Caco-2 (cell line): ENCODE data around the gene PRKAA2. TPM values are rescaled to one million over a fixed set of nuclear protein-coding genes. Genes with fewer than 3 reads are reported as not detected.
A peak's percentile ranks its signal among the peaks of the same experiment; 100 is the strongest.

Experiments
- BruUV-seq: library from RNA; stranded (reverse); fragments of 400-500 nt; replicated peaks from 2 replicates; lab custom pipeline; 2021; lab: Mats Ljungman, UMichigan
- CTCF ChIA-PET: fragments of 300-600 bp; sonication (Branson Sonifier 250); formaldehyde crosslinking; loops from one replicate; lab custom pipeline; 2022; ENCODE audit warnings: antibody characterized with exemption; lab: Charles Lee
- POLR2A ChIA-PET: fragments of 300-600 bp; sonication (Branson Sonifier 250); formaldehyde crosslinking; loops from one replicate; lab custom pipeline; 2022; ENCODE audit warnings: antibody characterized with exemption; lab: Charles Lee
- DNase-seq, 2 experiments: peaks; one replicate each; pipeline versions ENCODE4 v3.0.0 to v3.0.0-alpha.2; 2020 to 2022
- H3K27me3 ChIP-seq: replicated peaks from 2 replicates; pipeline ENCODE4 v1.6.0; 2011; ENCODE audit warnings: low read length; ENCODE audit not compliant: control insufficient read depth, insufficient read depth
- H3K36me3 ChIP-seq: 2 replicates; pipeline ENCODE4 v1.5.1; 2011; ENCODE audit warnings: low read length; ENCODE audit not compliant: control insufficient read depth, insufficient read depth
- H3K4me1 ChIP-seq: fragments of 250-450 bp; sonication (Bioruptor Pico); 2 replicates; pipeline ENCODE4 v1.5.1; 2020; ENCODE audit warnings: mild to moderate bottlenecking
- H3K4me3 ChIP-seq: 2 replicates; pipeline ENCODE4 v1.5.1; 2011; ENCODE audit warnings: low read depth, mild to moderate bottlenecking, control low read depth, low read length
- H3K9me3 ChIP-seq: fragments of 250-450 bp; sonication (Bioruptor Pico); 2 replicates; pipeline ENCODE4 v1.5.1; 2020; ENCODE audit warnings: mild to moderate bottlenecking, moderate library complexity
- H3K27ac Mint-ChIP-seq: one replicate; pipeline ENCODE4 v1.8.0; 2022; ENCODE audit warnings: mixed read lengths; ENCODE audit not compliant: unreplicated experiment
- H3K27me3 Mint-ChIP-seq: one replicate; pipeline ENCODE4 v1.8.0; 2022; ENCODE audit warnings: mixed read lengths; ENCODE audit not compliant: insufficient read depth, unreplicated experiment
- H3K36me3 Mint-ChIP-seq: one replicate; pipeline ENCODE4 v1.8.0; 2022; ENCODE audit warnings: mild to moderate bottlenecking, mixed read lengths; ENCODE audit not compliant: insufficient read depth, unreplicated experiment
- H3K4me1 Mint-ChIP-seq: one replicate; pipeline ENCODE4 v1.8.0; 2022; ENCODE audit warnings: low read depth, mixed read lengths; ENCODE audit not compliant: unreplicated experiment
- H3K4me3 Mint-ChIP-seq: one replicate; pipeline ENCODE4 v1.8.0; 2022; ENCODE audit warnings: mild to moderate bottlenecking, moderate library complexity, mixed read lengths; ENCODE audit not compliant: unreplicated experiment
- H3K9me3 Mint-ChIP-seq: one replicate; pipeline ENCODE4 v1.8.0; 2022; ENCODE audit warnings: mixed read lengths; ENCODE audit not compliant: unreplicated experiment
- CTCF ChIP-seq, 2 experiments: fragments of 200-600 bp in 1 of 2; IDR thresholded peaks; 1 replicate in 1 of 2; 2 replicates in 1 of 2; pipeline versions ENCODE4 v1.5.1 to v1.8.0; 2011 to 2022; ENCODE audit warnings: antibody characterized with exemption in 1 of 2, control low read depth in 1 of 2, inconsistent platforms in 1 of 2, low read depth in 1 of 2, low read length in 1 of 2, mild to moderate bottlenecking in 1 of 2, moderate library complexity in 1 of 2; ENCODE audit not compliant: insufficient read depth in 1 of 2, severe bottlenecking in 1 of 2, unreplicated experiment in 1 of 2
- intact Hi-C: fragments of 100-400 bp; cut with micrococcal nuclease; formaldehyde crosslinking; loops from one replicate; pipeline ENCODE4 v1.10.0; 2022; ENCODE audit not compliant: unreplicated experiment
- total RNA-seq: library from RNA; stranded (reverse); gene quantifications from 2 replicates; pipeline ENCODE4 v1.2.3, GENCODE V29; 2022

PRKAA2 gene
- total RNA-seq, 1 experiment from 2014 or later = 5.8 TPM

GRCh38 chr1:56703747-56704146 lies 58.6 kb downstream of the PRKAA2 start:
- Histone ChIP-seq H3K9me3 (peaks cover 5% of the 10 kb centered on the region; the same call in 1 of the 2 replicates), H3K4me3 (no peak overlapping the region), H3K36me3 (no peaks in the 10 kb centered on the region), H3K27me3 (no peaks in the 10 kb centered on the region), H3K4me1 (peaks cover 4% of the 10 kb centered on the region; the same call in 1 of the 2 replicates)
- no peak for TF ChIP-seq CTCF (IDR thresholded peaks at IDR 0.05; ENCODE audit: insufficient read depth in 1 of 2, low read depth in 1 of 2, low read length in 1 of 2, severe bottlenecking in 1 of 2, unreplicated experiment in 1 of 2)
- H3K27ac Mint-ChIP-seq = no peak overlapping the region
- H3K36me3 Mint-ChIP-seq = no peaks in the 10 kb centered on the region
- no peak overlapping the region for H3K4me3 Mint-ChIP-seq
- ChIA-PET POLR2A (no interaction called here), CTCF (no interaction called here)
- BruUV-seq = no TSS peak
- peaks cover 9% of the 10 kb centered on the region for H3K9me3 Mint-ChIP-seq
- no peaks in the 10 kb centered on the region for H3K27me3 Mint-ChIP-seq
- DNase-seq = no peak
- intact Hi-C loops = loop anchor here (10.0 kb wide), 1 partner anchor 59 kb away; the partner anchor contains the start of gene PRKAA2
- no peaks in the 10 kb centered on the region for H3K4me1 Mint-ChIP-seq

DNA sequence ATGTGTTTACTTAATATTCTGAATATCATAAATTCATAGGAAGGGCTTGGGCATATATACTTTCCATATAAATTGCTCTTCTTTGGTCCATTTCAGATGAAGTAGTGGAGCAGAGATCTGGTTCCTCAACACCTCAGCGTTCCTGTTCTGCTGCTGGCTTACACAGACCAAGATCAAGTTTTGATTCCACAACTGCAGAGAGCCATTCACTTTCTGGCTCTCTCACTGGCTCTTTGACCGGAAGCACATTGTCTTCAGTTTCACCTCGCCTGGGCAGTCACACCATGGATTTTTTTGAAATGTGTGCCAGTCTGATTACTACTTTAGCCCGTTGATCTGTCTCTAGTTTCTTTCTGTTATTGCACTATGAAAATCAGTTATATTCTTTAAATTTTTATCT lies 62.3 kb downstream of the PRKAA2 start:
- Histone ChIP-seq H3K4me3 (no peak overlapping the region), H3K36me3 (no peaks in the 10 kb centered on the region), H3K27me3 (no peaks in the 10 kb centered on the region), H3K9me3 (no peaks in the 10 kb centered on the region), H3K4me1 (peaks cover 9% of the 10 kb centered on the region; the same call in 1 of the 2 replicates)
- H3K27ac Mint-ChIP-seq = no peak overlapping the region
- H3K36me3 Mint-ChIP-seq = no peaks in the 10 kb centered on the region
- TF ChIP-seq CTCF (IDR thresholded peaks at IDR 0.05; ENCODE audit: insufficient read depth in 1 of 2, low read depth in 1 of 2, low read length in 1 of 2, severe bottlenecking in 1 of 2, unreplicated experiment in 1 of 2) = no peak
- no peaks in the 10 kb centered on the region for H3K9me3 Mint-ChIP-seq
- intact Hi-C loops = loop anchor here (10.0 kb wide), 1 partner anchor 63 kb away; the partner anchor contains the start of gene PRKAA2
- DNase-seq = no peak
- no peak overlapping the region for H3K4me3 Mint-ChIP-seq
- BruUV-seq = no TSS peak
- ChIA-PET POLR2A (no interaction called here), CTCF (no interaction called here)
- no peaks in the 10 kb centered on the region for H3K4me1 Mint-ChIP-seq
- no peaks in the 10 kb centered on the region for H3K27me3 Mint-ChIP-seq

DNA sequence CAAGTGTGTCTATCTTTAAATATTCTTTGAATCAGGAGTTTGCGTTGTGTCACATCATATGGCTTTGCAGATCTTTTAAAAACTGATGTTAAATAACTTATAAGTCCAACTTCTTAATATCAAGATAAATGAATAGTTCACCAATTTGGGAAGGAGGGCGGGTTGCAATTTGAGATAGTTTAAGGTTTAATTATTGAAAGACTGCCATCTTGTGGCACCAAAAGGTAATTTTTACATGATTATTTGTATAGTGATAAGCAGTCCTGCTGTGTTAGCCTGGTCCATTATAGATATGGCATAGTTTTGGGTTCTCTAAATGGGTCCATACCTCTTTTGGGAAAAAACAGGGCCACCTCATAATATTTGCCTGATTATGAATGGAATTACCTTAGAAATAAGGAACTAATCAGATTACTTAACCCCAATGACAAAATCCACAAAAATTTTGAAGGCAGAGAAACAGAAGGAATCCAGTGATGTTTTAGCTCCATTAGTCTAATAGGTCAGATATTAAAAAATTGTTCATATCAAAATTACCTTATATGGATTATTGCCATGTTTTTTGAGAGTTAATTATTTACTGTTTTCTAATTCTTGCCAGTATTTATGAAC lies 64.3 kb downstream of the PRKAA2 start:
- POLR2A ChIA-PET = no interaction called here
- no peaks in the 10 kb centered on the region for H3K9me3 ChIP-seq
- CTCF ChIA-PET = interaction anchor here (0.7 kb wide), 1 partner anchor 46 kb away, joined by 4 read pairs; no protein-coding TSS in a partner anchor
- DNase-seq = peak in 1 of 2 experiments; percentile 41
- intact Hi-C loops = loop anchor here (2.0 to 10.0 kb wide), 2 partner anchors 65 to 125 kb away; partner anchors contain the start of gene PRKAA2
- peaks cover 9% of the 10 kb centered on the region; the same call in 1 of the 2 replicates for H3K4me1 ChIP-seq
- Mint-ChIP-seq H3K36me3 (no peaks in the 10 kb centered on the region), H3K27me3 (no peaks in the 10 kb centered on the region), H3K4me3 (no peak overlapping the region), H3K4me1 (no peaks in the 10 kb centered on the region), H3K9me3 (no peaks in the 10 kb centered on the region), H3K27ac (no peak overlapping the region)
- BruUV-seq = no TSS peak
- H3K27me3 ChIP-seq = no peaks in the 10 kb centered on the region
- H3K36me3 ChIP-seq = no peaks in the 10 kb centered on the region
- H3K4me3 ChIP-seq = no peak overlapping the region
- peak in 1 of 2 experiments; percentile 48 for TF ChIP-seq CTCF (IDR thresholded peaks at IDR 0.05; ENCODE audit: insufficient read depth in 1 of 2, low read depth in 1 of 2, low read length in 1 of 2, severe bottlenecking in 1 of 2, unreplicated experiment in 1 of 2)
